Measurements from ENCODE around the gene DES. TPM values are rescaled to one million over a fixed set of nuclear protein-coding genes. Genes with fewer than 3 reads are reported as not detected.
A peak's percentile ranks its signal among the peaks of the same experiment; 100 is the strongest.

Gene DES
- total RNA-seq (2014; rRNA removed; shearing (Covaris generic)) (2.0 and 6.1 TPM in 2 replicates), polyA plus RNA-seq (2016; fragmentation: Nextera tagmentation; extraction: Ambion mirVana) (1.0 and 1.3 TPM in 2 replicates)
- long read RNA-seq, partial matches to known transcripts, result 0 of 2 reads
- long read RNA-seq, other reads (novel, unspliced or antisense), result 0 of 2 reads

DNA sequence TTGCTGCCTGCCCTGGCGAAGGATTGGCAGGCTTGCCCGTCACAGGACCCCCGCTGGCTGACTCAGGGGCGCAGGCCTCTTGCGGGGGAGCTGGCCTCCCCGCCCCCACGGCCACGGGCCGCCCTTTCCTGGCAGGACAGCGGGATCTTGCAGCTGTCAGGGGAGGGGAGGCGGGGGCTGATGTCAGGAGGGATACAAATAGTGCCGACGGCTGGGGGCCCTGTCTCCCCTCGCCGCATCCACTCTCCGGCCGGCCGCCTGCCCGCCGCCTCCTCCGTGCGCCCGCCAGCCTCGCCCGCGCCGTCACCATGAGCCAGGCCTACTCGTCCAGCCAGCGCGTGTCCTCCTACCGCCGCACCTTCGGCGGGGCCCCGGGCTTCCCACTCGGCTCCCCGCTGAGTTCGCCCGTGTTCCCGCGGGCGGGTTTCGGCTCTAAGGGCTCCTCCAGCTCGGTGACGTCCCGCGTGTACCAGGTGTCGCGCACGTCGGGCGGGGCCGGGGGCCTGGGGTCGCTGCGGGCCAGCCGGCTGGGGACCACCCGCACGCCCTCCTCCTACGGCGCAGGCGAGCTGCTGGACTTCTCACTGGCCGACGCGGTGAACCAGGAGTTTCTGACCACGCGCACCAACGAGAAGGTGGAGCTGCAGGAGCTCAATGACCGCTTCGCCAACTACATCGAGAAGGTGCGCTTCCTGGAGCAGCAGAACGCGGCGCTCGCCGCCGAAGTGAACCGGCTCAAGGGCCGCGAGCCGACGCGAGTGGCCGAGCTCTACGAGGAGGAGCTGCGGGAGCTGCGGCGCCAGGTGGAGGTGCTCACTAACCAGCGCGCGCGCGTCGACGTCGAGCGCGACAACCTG lies at the start of gene DES:
DES (plus strand) TSS at position 223 of the 857 bp plus-strand sequence; CDS start at position 309, 86 bp downstream.
- no peaks in the 10 kb centered on the region for H3K36me3 ChIP-seq (ENCODE audit: insufficient read depth)
- peaks cover 47% of the 10 kb centered on the region for H3K27me3 ChIP-seq (ENCODE audit: insufficient read depth)
- Mint-ChIP-seq H3K27ac (no peak within 1 kb of the TSS), H3K9me3 (no peaks in the 10 kb centered on the region), H3K36me3 (ENCODE audit: low read depth) (no peaks in the 10 kb centered on the region), H3K4me1 (peaks cover 24% of the 10 kb centered on the region), H3K27me3 (ENCODE audit: insufficient read depth, low read depth, poor library complexity) (peaks cover 41% of the 10 kb centered on the region), H3K4me3 (peak within 1 kb of the TSS; percentile 46)
- H3K27ac ChIP-seq (ENCODE audit: low read depth), result no peak within 1 kb of the TSS
- 0 out of 2 replicates have a peak, but pooled peaks cover 8% of the 10 kb centered on the region for H3F3A ChIP-seq (replicated peaks; ENCODE audit: low read depth)
- H3K9me2 ChIP-seq (ENCODE audit: insufficient read depth), result 0 out of 2 replicates have a peak, but pooled peaks cover 3% of the 10 kb centered on the region
- peak within 1 kb of the TSS; percentile 52 for H3K4me3 ChIP-seq
- DNase-seq (ENCODE audit: low spot score) (peak; percentile 83), ATAC-seq (peak; percentile 64)
- peak within 1 kb of the TSS; percentile 80 for H3K4me2 ChIP-seq
- peaks cover 28% of the 10 kb centered on the region for H3K4me1 ChIP-seq (ENCODE audit: insufficient read depth)
- no peaks in the 10 kb centered on the region for H3K79me2 ChIP-seq (replicated peaks; ENCODE audit: insufficient read depth)
- no peaks in the 10 kb centered on the region for H4K20me1 ChIP-seq (replicated peaks; ENCODE audit: insufficient read depth)
- H2AFZ ChIP-seq, result peak within 1 kb of the TSS; percentile 85
- peak; percentile 63 for TF ChIP-seq EZH2 (IDR thresholded peaks at IDR 0.05; ENCODE audit: low read depth, unreplicated experiment)
- TF ChIP-seq, protein P1, sequence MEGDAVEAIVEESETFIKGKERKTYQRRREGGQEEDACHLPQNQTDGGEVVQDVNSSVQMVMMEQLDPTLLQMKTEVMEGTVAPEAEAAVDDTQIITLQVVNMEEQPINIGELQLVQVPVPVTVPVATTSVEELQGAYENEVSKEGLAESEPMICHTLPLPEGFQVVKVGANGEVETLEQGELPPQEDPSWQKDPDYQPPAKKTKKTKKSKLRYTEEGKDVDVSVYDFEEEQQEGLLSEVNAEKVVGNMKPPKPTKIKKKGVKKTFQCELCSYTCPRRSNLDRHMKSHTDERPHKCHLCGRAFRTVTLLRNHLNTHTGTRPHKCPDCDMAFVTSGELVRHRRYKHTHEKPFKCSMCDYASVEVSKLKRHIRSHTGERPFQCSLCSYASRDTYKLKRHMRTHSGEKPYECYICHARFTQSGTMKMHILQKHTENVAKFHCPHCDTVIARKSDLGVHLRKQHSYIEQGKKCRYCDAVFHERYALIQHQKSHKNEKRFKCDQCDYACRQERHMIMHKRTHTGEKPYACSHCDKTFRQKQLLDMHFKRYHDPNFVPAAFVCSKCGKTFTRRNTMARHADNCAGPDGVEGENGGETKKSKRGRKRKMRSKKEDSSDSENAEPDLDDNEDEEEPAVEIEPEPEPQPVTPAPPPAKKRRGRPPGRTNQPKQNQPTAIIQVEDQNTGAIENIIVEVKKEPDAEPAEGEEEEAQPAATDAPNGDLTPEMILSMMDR (conservative IDR thresholded peaks at IDR 0.05; ENCODE audit: low read depth in 2 of 2), result 0 out of 4 replicates have a peak, but pooled peaks of 1 of the 2 experiments have one; percentile 10
- TF ChIP-seq, protein P2, sequence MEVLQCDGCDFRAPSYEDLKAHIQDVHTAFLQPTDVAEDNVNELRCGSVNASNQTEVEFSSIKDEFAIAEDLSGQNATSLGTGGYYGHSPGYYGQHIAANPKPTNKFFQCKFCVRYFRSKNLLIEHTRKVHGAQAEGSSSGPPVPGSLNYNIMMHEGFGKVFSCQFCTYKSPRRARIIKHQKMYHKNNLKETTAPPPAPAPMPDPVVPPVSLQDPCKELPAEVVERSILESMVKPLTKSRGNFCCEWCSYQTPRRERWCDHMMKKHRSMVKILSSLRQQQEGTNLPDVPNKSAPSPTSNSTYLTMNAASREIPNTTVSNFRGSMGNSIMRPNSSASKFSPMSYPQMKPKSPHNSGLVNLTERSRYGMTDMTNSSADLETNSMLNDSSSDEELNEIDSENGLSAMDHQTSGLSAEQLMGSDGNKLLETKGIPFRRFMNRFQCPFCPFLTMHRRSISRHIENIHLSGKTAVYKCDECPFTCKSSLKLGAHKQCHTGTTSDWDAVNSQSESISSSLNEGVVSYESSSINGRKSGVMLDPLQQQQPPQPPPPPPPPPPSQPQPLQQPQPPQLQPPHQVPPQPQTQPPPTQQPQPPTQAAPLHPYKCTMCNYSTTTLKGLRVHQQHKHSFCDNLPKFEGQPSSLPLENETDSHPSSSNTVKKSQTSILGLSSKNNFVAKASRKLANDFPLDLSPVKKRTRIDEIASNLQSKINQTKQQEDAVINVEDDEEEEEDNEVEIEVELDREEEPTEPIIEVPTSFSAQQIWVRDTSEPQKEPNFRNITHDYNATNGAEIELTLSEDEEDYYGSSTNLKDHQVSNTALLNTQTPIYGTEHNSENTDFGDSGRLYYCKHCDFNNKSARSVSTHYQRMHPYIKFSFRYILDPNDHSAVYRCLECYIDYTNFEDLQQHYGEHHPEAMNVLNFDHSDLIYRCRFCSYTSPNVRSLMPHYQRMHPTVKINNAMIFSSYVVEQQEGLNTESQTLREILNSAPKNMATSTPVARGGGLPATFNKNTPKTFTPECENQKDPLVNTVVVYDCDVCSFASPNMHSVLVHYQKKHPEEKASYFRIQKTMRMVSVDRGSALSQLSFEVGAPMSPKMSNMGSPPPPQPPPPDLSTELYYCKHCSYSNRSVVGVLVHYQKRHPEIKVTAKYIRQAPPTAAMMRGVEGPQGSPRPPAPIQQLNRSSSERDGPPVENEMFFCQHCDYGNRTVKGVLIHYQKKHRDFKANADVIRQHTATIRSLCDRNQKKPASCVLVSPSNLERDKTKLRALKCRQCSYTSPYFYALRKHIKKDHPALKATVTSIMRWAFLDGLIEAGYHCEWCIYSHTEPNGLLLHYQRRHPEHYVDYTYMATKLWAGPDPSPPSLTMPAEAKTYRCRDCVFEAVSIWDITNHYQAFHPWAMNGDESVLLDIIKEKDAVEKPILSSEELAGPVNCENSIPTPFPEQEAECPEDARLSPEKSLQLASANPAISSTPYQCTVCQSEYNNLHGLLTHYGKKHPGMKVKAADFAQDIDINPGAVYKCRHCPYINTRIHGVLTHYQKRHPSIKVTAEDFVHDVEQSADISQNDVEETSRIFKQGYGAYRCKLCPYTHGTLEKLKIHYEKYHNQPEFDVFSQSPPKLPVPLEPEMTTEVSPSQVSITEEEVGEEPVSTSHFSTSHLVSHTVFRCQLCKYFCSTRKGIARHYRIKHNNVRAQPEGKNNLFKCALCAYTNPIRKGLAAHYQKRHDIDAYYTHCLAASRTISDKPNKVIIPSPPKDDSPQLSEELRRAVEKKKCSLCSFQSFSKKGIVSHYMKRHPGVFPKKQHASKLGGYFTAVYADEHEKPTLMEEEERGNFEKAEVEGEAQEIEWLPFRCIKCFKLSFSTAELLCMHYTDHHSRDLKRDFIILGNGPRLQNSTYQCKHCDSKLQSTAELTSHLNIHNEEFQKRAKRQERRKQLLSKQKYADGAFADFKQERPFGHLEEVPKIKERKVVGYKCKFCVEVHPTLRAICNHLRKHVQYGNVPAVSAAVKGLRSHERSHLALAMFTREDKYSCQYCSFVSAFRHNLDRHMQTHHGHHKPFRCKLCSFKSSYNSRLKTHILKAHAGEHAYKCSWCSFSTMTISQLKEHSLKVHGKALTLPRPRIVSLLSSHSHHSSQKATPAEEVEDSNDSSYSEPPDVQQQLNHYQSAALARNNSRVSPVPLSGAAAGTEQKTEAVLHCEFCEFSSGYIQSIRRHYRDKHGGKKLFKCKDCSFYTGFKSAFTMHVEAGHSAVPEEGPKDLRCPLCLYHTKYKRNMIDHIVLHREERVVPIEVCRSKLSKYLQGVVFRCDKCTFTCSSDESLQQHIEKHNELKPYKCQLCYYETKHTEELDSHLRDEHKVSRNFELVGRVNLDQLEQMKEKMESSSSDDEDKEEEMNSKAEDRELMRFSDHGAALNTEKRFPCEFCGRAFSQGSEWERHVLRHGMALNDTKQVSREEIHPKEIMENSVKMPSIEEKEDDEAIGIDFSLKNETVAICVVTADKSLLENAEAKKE (CRISPR knock-in tag; IDR thresholded peaks at IDR 0.05), result no peak
- TF ChIP-seq EZH2phosphoT487 (IDR thresholded peaks at IDR 0.05; ENCODE audit: unreplicated experiment), result peak; percentile 17
